Nephron (organoid): Measurements from ENCODE around the gene RCC1.
"Not testable (repeated sequence)": the region's sequence is repeated elsewhere in the genome, so short reads cannot be mapped to it uniquely, and the experiment has no call there.

Experiments used
- H3K27ac Mint-ChIP-seq, 3 experiments: 2 replicates each; pipeline ENCODE4 v1.8.0; 2020; ENCODE audit warnings: mixed read lengths in 3 of 3, mild to moderate bottlenecking in 2 of 3, moderate library complexity in 1 of 3
- H3K27me3 Mint-ChIP-seq: 2 replicates; pipeline ENCODE4 v1.8.0; 2021; ENCODE audit warnings: low read depth, mild to moderate bottlenecking, moderate library complexity, mixed read lengths
- H3K36me3 Mint-ChIP-seq: 2 replicates; pipeline ENCODE4 v1.8.0; 2020; ENCODE audit warnings: low read depth, mixed read lengths
- H3K4me1 Mint-ChIP-seq: 2 replicates; pipeline ENCODE4 v1.8.0; 2020; ENCODE audit warnings: mixed read lengths
- H3K4me3 Mint-ChIP-seq, 3 experiments: 2 replicates each; pipeline ENCODE4 v1.8.0; 2020; ENCODE audit warnings: mild to moderate bottlenecking in 3 of 3, mixed read lengths in 3 of 3, moderate library complexity in 2 of 3
- H3K9me3 Mint-ChIP-seq: 2 replicates; pipeline ENCODE4 v1.8.0; 2020; ENCODE audit warnings: mixed read lengths
- TF ChIP-seq, protein P1 (sequence below), 3 experiments: fragments of 200-600 bp; sonication (generic); IDR thresholded peaks; one replicate each; pipeline ENCODE4 v1.5.0; 2021; ENCODE audit warnings: antibody characterized with exemption in 3 of 3; ENCODE audit not compliant: unreplicated experiment in 3 of 3

The RCC1 gene

DNA sequence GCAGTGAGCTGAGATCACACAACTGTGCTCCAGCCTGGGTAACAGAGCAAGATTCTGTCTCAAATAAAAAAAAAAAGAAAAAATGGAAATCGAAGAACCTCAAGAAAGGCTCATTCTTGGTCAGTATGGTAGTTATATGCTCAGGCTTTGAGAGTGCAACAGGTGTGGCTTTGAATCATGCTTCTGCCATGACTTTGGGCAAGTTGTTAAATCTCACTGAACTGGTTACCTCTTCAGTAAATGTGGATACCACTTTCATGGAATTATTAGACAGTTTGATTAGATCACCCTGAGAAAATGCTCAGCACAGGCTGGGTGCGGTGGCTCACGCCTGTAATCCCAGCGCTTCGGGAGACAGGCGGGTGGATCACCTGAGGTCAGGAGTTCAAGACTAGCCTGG, 59.9 kb downstream of the RCC1 start:
- H3K36me3 Mint-ChIP-seq: peaks cover 50% of the 10 kb centered on the region
- H3K4me1 Mint-ChIP-seq: no peaks in the 10 kb centered on the region
- no peaks in the 10 kb centered on the region for H3K9me3 Mint-ChIP-seq
- no peaks in the 10 kb centered on the region for H3K27me3 Mint-ChIP-seq
- TF ChIP-seq, protein P1, sequence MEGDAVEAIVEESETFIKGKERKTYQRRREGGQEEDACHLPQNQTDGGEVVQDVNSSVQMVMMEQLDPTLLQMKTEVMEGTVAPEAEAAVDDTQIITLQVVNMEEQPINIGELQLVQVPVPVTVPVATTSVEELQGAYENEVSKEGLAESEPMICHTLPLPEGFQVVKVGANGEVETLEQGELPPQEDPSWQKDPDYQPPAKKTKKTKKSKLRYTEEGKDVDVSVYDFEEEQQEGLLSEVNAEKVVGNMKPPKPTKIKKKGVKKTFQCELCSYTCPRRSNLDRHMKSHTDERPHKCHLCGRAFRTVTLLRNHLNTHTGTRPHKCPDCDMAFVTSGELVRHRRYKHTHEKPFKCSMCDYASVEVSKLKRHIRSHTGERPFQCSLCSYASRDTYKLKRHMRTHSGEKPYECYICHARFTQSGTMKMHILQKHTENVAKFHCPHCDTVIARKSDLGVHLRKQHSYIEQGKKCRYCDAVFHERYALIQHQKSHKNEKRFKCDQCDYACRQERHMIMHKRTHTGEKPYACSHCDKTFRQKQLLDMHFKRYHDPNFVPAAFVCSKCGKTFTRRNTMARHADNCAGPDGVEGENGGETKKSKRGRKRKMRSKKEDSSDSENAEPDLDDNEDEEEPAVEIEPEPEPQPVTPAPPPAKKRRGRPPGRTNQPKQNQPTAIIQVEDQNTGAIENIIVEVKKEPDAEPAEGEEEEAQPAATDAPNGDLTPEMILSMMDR (IDR thresholded peaks at IDR 0.05; ENCODE audit: unreplicated experiment in 3 of 3): no peak
- no peak overlapping the region for H3K27ac Mint-ChIP-seq
- H3K4me3 Mint-ChIP-seq: no peak overlapping the region

DNA sequence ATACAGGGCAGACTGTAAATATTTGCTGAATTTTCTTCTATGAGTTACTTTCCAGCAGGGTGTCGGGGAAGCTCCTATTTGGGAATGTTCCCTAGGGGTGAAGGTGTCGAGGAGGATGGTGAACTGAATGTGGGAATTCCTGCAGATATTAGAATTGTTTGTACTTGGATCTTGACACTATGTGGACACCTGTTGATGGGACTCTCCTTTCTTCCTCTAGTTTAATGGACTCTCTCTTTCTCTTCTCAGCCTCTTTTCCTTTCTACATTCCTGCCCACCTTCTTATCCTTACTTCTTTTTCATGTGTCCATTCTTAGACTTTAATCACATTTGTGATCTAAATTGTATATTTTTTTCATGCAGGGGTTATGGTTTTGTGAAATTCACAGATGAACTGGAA, 61.1 kb downstream of the RCC1 start:
- H3K4me3 Mint-ChIP-seq: no peak overlapping the region
- peaks cover 50% of the 10 kb centered on the region for H3K36me3 Mint-ChIP-seq
- no peaks in the 10 kb centered on the region for H3K9me3 Mint-ChIP-seq
- TF ChIP-seq, protein P1 (IDR thresholded peaks at IDR 0.05; ENCODE audit: unreplicated experiment in 3 of 3): no peak
- H3K4me1 Mint-ChIP-seq: no peaks in the 10 kb centered on the region
- H3K27ac Mint-ChIP-seq: no peak overlapping the region
- no peaks in the 10 kb centered on the region for H3K27me3 Mint-ChIP-seq

DNA sequence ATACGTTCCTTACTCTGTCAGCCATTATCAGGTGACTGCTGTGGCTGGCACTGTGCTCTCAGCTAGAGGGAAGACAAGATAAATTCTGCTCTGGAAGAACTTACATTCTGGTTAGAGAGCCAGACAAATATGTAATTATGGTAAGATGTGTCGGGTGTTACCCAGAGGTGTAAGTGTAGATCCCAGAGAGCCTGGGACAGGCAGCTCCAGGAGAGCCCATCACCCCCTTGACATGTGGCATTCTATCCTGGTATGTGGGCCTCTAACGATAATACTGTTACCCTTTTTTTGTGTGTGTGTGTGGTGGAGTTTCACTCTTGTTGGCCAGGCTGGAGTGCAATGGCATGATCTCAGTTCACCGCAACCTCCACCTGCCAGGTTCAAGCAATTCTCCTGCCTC, 66.1 kb downstream of the RCC1 start:
- H3K9me3 Mint-ChIP-seq: no peaks in the 10 kb centered on the region
- H3K4me1 Mint-ChIP-seq: no peaks in the 10 kb centered on the region
- H3K4me3 Mint-ChIP-seq: no peak overlapping the region
- peaks cover 40% of the 10 kb centered on the region for H3K36me3 Mint-ChIP-seq
- H3K27ac Mint-ChIP-seq: no peak overlapping the region
- TF ChIP-seq, protein P1 (IDR thresholded peaks at IDR 0.05; ENCODE audit: unreplicated experiment in 3 of 3): no peak
- no peaks in the 10 kb centered on the region for H3K27me3 Mint-ChIP-seq

DNA sequence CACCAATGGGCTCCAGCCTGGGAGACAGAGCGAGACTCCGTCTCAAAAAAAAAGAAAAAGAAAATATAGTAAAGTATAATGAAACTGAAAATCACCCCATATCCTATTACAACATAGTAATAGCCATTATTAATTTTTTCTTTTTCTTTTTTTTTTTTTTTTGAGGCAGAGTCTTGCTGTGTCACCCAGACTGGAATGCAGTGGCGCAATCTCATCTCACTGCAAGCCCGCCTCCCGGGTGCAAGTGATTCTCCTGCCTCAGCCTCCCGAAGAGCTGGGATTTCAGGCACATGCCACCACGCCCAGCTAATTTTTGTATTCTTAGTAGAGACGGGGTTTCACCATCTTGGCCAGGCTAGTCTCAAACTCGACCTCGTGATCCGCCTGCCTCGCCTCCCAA, 67.0 kb downstream of the RCC1 start:
- not testable (repeated sequence) for H3K4me1 Mint-ChIP-seq, H3K27me3 Mint-ChIP-seq, H3K4me3 Mint-ChIP-seq, H3K27ac Mint-ChIP-seq, H3K9me3 Mint-ChIP-seq
- peaks cover 39% of the 10 kb centered on the region for H3K36me3 Mint-ChIP-seq

DNA sequence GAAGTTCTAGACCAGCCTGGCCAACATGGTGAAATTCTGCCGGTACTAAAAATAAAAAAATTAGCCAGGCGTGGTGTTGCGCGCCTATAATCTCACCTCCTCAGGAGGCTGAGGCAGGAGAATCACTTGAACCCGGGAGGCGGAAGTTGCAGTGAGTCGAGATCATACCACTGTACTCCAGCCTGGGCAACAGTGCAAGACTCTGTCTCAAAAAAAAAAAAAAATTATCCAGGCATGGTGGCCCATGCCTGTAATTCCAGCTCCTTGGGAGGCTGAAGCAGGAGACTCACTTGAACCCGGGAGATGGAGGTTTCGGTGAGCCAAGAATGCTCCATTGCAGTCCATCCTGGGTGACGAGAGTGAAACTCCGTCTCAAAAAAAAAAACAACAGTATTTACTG, 67.7 kb downstream of the RCC1 start:
- Mint-ChIP-seq H3K27ac (no peak overlapping the region), H3K27me3 (no peaks in the 10 kb centered on the region), H3K4me1 (no peaks in the 10 kb centered on the region), H3K4me3 (no peak overlapping the region), H3K36me3 (peaks cover 39% of the 10 kb centered on the region), H3K9me3 (no peaks in the 10 kb centered on the region)
- TF ChIP-seq, protein P1 (IDR thresholded peaks at IDR 0.05; ENCODE audit: unreplicated experiment in 3 of 3): no peak

DNA sequence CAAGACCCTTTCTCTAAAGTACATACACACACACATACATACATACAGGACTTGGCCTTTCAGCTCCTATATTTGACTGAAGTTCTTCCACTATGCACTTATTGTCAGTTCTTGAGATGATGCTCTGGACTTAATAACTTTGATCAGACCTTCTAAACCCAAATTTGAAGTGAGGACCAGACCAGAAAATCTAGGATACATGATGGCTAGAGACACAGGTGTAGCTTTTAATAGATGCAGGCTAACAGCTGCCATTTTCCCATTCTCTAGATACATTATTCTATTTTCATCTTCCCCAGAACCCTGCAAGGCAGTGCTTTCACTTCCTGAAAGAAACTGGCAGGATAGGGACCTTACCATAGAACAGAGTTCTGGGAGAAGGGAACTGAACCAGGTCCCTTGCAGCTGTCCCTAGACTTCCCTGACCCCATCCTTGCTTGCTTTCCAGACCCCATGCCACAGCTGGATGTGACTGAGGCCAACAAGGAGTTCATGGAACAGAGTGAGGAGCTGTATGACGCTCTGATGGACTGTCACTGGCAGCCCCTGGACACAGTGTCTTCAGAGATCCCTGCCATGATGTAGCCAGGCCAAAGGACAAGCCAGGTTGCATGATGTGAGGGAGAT, 71.3 kb downstream of the RCC1 start:
- no peaks in the 10 kb centered on the region for H3K9me3 Mint-ChIP-seq
- H3K4me1 Mint-ChIP-seq: peaks cover 20% of the 10 kb centered on the region
- peaks cover 3% of the 10 kb centered on the region for H3K27me3 Mint-ChIP-seq
- H3K36me3 Mint-ChIP-seq: peaks cover 43% of the 10 kb centered on the region
- H3K4me3 Mint-ChIP-seq: no peak overlapping the region
- no peak overlapping the region for H3K27ac Mint-ChIP-seq
- TF ChIP-seq, protein P1 (IDR thresholded peaks at IDR 0.05; ENCODE audit: unreplicated experiment in 3 of 3): no peak
